CD4-positive, alpha-beta T cell treated with Interleukin-1 beta for 1 hour (primary cell): ENCODE measurements around the gene CACNA1A.

Experiments
- DNase-seq, 2 donors: peaks; one replicate each; pipeline ENCODE4 v3.0.0-alpha.2; 2020 to 2022

The CACNA1A gene

GRCh38 chr19:13356686-13357280 is 149.5 kb downstream of the CACNA1A start:
- DNase-seq, result no peak

GRCh38 chr19:13356185-13356584 is 150.1 kb downstream of the CACNA1A start:
- no peak for DNase-seq

DNA sequence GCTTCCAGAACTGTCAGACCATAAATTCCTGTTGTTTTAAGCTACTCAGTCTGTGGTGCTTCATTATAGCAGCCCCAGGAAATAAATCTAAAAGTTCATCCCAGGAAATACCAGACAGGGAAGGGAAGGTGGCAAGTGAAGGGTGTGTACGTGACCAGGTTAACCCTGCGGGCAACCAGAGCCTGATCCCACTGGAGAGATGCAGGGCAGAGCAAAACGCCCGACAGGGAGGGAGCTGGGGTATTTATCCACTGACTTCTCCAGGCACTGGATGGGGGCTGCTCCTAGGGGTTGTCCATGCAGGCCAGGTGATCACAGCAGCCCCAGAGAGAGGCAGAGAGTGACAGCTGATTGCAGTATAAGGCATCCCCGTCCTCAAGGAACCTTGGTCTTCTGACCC is 150.9 kb downstream of the CACNA1A start:
- no peak for DNase-seq

DNA sequence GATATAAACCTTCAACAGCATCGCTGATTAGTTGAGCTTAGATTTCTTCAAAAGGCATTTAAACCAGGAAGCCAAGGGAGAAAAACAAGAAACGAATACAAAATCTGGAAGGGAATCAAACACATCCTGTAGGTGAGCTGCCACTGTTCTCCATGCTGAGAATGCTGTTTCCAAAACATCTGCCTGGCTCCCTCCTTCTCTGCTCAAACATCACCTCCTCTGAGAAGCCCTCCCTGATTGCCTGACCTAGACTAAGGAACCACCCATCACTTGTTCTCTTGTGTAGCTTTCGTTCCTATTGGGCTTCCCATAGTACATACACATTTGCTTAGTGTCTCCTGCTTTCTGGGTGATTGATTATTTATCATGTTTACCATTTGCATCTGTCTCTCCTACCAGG is 152.7 kb downstream of the CACNA1A start:
- no peak for DNase-seq

GRCh38 chr19:13350759-13351158 is 155.5 kb downstream of the CACNA1A start:
- no peak for DNase-seq

DNA sequence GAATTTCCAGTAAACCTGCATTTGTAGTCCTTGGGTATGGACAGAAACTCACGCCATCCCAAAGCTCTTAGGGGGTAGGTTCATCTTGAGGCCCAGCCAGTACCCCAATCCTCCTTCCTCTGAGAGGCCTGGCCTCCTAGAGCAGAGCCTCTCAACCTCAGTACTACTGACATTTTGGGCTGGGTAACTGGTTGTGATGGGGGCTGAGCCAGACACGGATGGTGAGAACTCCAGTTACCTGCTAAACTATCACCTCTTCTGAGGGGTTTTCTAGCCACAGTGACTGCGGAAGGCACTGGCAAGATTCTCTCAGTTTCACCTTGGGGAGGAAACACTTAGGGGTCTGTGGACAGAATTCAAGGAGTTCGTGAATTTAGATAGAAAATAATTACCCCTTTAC is 156.2 kb downstream of the CACNA1A start:
- no peak for DNase-seq

DNA sequence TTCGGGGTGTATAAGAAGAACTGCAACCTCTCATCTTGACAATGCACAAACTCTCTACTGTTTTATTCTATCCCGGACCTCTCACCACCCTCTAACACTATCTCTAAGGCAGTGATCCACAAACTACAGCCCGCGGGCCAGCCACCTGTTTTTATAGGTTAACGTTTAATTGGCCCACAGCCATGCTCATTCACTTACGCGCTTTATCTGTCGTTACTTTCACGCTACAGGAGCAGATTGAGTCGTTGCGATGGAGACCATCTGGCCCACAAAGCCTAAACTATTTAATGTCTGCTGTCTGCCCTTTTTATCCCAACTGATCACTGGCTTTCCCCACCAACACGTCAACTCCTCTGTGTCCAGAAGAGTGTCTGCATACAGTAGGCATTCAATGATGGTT is 158.9 kb downstream of the CACNA1A start:
- no peak for DNase-seq

GRCh38 chr19:13343514-13343913 is 162.8 kb downstream of the CACNA1A start:
- no peak for DNase-seq

GRCh38 chr19:13342672-13343071 is 163.6 kb downstream of the CACNA1A start:
- no peak for DNase-seq

DNA sequence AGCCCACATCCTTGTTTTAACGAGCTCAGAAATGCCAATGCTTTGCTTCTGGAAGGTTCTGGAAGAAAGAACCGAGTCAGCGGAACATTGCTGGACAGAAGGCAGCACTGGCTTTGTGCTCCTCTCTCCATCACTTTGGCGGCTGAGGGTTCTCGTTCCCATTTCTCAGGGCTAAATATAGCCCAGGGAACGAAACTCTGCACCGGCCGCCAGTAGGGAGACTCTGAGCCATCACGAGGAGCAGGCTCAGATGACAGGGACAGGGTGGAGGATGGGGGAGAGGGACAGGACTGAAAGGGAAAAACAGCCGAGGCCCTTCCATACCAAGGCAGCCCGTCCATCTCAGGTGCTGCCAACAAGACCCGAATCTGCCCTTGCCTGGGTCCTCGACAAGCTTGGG is 166.4 kb downstream of the CACNA1A start:
- no peak for DNase-seq

DNA sequence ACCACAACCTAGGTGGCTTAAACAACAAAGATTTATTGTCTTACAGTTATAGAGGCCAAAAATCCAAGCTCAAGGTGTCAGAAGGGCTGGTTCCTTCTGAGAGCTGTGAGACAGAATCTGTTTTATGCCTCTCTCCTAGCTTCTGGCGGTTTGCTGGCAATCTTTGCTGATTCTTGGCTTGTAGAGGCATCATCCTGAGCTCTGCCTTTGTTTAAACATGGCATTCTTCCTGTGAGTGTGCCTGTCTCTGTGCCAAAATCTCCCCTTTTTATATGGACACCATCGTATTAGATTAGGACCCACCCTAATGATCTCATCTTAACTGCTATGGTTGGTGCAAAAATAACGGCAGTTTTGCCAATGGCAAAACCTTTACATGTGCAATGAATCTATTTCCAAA is 169.1 kb downstream of the CACNA1A start:
- DNase-seq, result no peak

- DNase-seq, result no peak
Observed at GRCh38 chr19:13334801-13335481, 171.3 kb downstream of the CACNA1A start.

GRCh38 chr19:13330285-13330684 is 176.0 kb downstream of the CACNA1A start:
- no peak for DNase-seq

DNA sequence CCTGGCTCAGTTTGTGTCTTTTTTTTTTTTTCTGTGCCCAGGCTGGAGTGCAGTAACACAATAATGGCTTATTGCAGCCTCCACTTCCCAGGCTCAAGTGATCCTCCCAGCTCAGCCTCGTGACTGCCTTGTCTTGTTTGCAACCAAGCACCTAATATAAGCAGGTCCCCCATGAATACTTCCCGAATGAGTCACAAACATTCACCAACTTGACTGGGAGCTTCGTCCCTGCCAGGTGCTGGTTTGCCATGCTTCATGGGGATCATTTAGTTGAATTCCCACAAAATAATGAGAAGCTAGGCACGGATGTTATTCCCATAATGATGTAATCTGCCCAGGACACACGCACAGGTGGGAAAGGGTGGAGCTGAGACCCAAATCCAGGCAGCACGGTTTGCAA is 176.5 kb downstream of the CACNA1A start:
- no peak for DNase-seq

DNA sequence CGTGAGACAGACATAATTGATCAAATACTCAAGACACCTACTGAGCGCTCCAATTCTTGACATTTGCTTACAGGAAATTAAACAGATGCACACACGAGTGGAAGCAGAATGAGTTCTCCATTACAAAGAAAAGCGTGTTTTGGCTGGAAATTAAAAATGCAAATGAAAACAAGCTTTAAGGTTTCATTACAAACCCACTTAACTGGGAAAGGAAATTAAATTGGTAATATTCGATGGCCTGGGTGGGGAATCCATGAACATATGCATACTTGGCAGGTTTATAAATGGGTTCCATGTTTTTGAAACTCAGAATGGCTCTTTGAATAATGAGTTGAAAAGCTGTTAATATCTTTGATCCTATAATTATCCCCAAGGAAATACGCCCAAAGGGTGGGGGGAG is 178.0 kb downstream of the CACNA1A start:
- DNase-seq, result no peak

- DNase-seq, result no peak
Observed at GRCh38 chr19:13319526-13319925, 186.8 kb downstream of the CACNA1A start.

GRCh38 chr19:13318190-13318589 is 188.1 kb downstream of the CACNA1A start:
- no peak for DNase-seq

- no peak for DNase-seq
Observed at GRCh38 chr19:13315495-13315894, 190.8 kb downstream of the CACNA1A start.

DNA sequence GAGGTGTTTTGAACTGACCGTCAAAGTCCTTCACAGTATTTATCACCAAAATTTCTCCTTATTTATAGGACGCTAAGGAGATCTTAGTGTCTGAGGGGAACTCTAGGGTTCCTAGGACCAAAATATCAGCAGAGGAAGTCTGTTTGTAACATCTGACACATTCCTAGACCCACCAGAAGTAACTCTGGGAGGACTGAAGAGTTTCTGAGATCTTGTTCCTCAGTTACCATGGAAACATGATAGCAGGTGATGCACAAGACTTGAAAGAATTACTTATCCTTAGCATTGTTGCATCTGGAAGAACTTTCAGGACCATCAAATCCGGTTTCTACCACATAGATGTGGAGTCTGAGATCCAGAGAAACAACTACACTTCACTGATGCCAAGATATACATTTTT is 191.5 kb downstream of the CACNA1A start:
- no peak for DNase-seq

DNA sequence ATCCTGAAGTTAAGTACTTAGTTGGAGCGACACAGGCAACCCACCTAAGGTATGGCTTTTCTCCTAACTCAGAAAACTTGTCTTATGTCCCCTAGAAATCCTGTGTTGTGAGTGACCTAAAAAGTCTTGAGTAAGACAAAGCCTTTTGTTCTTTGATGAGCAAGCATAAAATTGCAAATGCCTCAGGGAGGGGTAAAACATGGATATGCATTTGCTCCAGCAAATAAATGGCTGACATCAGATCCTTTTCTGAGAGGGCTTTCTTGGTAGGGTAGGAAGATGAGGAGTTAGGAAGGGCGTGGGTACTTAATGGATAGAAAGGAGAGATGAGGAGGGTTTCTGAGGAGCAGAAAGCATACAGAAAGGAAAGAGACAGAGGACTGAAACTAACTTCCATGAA is 192.4 kb downstream of the CACNA1A start:
- no peak for DNase-seq

GRCh38 chr19:13309864-13310263 is 196.4 kb downstream of the CACNA1A start:
- DNase-seq, result no peak

DNA sequence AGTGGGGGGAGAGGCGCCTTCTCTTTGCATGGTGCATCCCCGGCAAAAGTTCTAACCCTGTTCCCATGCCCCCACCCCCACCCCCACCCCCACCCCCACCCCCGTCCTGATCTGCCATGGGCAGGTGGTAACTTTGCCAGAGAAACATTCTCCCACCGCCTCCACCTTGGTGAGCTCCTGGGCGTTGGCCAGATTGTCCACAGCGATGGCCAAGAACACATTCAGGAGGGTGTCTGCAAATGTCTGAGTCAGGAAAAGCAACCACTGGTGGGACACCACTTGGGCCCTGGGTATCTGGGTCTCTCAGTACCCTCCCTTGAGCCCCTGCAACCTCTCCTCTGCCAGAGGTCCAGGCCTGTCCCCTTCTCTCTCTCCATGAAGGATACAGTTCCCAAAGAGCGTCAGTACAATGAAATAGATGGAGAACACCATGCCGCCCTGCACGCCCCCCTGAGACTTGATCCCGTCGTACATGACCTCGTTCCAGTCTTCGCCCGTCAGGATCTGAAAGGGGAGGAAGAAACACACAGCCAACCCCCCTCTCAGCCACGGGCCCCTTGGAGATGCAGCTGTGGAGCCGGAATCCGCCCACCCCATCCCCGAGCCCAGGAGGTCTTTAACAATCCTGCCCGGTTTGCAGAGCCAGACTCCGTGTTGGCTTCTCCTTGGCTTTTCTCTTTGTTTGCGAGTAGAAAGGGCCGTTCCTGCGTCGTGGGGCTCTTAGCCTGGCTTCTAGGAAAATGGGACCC is 202.7 kb downstream of the CACNA1A start:
- DNase-seq, result no peak

DNA sequence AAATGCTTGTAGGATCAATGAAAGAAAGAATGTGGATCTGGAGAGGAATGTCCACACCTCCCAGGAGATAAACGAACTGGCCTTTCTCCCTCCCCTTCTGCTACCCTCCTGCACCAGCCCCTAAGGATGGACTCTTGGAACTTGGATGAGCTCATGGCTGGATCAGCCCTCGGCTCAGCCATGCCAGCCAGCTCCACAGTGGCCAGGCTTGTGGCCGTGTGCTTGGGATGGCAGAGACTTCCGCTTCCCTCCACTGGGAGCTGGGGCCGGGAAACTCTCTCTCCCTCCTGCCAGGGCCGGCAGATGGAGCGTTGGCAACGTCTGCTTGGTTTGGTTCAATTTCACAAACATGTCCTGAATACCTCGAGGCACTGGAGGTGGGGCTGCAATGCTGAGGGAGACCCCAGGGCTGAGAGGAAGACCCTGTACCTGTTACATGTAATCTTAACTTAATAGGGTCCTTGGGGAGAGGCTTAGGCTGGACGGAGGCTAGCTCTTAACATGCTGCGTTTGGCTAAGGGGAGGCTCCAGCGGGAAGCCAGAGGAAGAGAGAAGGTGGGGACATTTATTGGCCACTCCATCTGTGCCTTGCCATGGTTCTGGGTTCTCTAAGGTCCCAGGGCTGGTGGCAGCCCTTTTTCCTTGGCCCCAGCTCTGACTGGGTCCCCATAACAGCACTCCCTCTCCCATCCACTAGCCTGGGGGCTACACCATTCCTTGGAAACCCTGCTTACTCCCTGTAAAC is 203.6 kb downstream of the CACNA1A start:
- no peak for DNase-seq
